ENCODE data around the gene RASGRF1.

DNA sequence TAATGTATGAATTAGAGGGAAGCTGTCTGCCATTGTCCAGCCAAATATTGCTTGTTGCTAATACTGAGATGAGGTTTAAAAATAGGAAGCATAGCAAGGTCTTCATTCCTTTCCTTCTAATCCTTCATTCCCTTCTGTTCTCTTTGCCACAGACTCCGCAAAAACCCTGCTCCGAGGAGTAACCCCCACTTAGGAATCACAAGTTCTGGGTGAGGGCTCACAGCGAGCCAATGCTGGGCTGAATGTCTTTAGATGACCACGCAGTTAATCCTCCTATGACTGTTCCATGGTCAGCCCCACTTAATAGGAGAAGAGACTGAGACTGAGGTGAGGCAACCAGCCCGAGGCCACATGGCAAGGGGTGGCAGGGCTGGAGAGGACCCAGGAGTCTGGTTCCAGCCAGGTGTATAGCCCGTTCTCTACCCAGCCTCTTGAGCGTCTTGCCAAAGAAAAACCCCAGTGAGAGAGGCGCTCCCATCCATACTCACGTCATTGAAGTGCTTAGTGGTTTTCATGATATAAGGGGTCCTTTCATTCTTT is 100.8 kb downstream of the RASGRF1 start:
- TF ChIP-seq POLR2A (IDR thresholded peaks at IDR 0.05; ENCODE audit: low read length) (no peak), GATA1 (IDR thresholded peaks at IDR 0.05; ENCODE audit: low read depth, low read length) (no peak)

Measured in erythroblast (primary cell).